LHCN-M2 (cell line): Measurements from ENCODE around the gene RAB11FIP3. TPM values are rescaled to one million over a fixed set of nuclear protein-coding genes. Genes with fewer than 3 reads are reported as not detected.

Experiments
- DNase-seq: peaks from one replicate; pipeline ENCODE4 v3.0.0-alpha.2; 2012; ENCODE audit warnings: low read depth
- total RNA-seq: library from RNA; depleted of rRNA; stranded (reverse); fragments of >200 nt; gene quantifications from 2 replicates; pipeline ENCODE4 v1.2.3, GENCODE V29; 2014

RAB11FIP3 gene
- total RNA-seq, 1 experiment from 2014 or later, result 61.6 TPM

DNA sequence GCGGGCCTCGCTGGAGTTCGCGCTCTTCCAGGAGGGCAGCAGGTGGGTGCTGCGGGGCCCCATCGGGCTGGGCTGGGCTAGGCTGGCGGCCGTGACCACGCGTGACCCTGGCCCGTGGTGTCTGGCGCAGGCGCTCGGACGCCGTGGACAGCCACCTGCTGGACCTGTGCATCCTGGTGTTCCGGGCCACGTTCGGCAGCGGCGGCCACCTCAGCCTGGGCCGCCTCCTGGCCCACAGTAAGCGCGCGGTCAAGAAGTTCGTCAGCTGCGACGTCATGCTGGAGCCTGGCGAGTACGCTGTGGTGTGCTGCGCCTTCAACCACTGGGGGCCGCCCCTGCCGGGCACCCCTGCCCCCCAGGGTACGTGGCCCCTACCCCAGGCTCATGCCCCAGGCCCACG is 126.7 kb downstream of the RAB11FIP3 start:
- no peak for DNase-seq

DNA sequence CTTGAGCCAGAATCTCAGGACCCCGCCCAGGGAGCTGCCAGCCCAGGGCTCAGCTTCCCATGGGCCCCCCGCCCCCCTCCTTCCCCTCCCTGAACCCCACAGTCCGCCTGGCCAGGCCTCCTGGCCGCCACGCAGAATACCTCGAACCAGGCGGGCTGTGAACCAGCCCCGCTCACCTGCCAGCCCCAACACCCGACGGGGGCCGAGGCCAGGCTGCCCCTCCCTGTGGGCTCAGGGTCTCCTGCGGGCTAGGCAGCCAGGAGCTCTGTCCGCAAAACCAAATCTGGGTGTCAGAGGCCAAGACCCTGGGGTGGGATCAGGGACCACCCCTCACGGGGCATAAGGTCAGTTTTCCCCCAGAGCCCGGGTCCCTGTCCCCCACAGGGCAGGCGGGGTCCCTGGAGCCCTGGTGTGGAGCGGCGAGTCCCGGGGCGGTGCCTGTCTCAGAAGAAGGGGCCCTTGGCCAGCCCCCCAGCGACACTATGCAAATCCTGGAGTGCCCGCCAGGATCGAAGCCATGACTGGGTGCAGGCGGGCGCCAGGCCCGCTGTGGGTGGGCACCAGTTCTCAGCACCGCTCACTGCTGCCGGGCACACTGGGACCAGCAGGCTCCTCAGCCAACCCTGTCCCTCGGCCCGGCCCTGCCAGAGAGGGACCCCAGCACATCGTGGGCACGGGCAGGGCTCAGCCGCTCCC is 128.3 kb downstream of the RAB11FIP3 start:
- DNase-seq, result no peak

DNA sequence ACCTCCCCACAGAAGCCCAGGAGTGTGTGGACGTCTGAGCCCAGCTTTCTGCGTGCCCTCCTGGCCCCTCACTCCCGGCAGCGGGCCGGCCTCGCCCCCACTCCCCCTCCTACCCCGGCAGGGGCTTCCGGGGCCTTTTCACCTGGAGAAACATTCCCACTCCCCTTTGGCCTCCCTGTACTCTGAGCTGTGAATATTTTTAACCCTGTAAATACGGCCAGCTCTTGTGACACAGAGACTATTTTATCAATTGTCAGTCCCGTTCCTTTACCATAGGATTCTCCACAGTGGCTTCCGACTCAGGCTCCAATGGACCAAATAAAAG is 128.8 kb downstream of the RAB11FIP3 start:
- DNase-seq, result no peak

DNA sequence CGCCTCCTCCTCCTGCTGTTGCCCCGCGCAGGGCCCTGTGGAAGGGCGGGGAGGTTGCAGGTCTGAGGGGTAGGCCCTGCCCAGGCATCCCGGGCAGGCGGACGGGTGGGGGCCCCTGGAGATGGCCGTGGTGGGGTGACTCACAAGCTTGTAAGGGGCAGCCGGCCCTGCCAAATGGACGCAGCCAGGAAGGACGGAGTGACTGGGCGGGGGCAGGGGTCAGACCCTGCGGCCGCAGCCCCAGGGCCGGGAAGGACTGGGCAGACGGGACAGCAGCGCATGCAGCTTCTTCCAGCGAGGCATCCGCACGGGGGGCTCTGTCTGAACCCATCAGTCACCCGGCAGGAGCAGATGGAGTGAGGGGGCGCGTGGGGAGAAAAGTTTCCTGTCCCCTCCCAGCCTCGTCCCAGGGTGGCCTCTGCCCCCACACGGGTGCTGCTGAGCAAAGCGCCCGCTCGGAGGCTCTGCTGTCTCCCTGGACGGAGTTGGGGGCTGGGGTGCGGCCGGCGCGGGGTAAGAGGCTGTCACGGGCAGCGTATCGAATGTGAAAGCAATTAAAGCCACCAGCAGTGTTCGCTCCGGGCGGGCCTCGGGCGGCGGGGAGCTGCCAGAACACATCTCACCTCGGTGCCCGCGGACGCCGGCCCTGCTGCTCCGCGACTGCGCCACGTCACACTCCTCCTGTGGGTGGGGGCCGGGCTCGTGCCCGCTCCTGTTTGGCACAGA is 129.4 kb downstream of the RAB11FIP3 start:
- DNase-seq, result peak; percentile 74

DNA sequence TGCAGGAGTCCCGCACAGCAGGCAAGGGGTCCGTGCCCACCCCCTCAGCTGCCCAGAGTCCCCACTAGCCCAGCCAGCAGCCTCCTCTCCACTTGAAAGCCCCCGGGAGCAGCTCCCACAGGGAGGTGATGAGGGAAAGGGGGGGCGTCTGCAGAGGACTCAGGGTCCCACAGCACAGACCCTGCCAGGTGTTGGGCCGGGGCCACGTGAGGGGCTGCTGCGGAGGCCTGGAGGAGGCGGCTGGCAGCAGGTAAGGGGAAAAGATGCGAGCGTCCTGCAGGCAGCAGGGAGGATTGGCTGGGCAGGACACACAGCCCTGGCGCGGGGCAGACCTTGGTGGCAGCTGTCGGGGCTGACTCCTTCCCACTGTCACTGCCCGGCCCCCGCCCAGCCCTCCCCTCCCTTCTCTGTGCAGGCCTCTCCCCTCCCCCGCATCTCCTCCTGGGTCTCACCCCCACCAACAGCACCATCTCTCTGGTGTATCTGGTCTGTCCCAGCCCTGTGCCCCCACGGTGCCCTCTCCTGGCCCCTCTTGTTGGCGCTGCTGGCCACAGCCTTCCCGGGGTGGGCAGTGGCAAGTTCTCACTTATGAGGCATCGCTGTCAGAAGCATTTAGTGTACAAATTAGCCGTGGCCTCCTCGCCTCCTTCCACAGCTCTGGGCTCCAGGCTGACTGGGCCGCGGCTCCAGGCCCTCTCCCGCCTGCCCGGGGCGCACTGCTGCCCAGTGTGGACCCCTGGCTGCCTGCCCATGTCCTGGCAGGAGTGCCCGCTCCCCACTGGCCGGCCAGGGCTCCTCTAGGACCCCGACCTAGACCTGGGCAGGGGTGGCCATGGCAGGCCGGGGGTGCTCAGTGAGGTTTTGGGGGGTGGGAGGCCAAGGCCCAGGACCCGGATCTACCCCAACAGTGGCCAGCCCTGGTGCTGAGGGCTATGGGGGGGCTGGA is 130.4 kb downstream of the RAB11FIP3 start:
- DNase-seq, result peak; percentile 13

DNA sequence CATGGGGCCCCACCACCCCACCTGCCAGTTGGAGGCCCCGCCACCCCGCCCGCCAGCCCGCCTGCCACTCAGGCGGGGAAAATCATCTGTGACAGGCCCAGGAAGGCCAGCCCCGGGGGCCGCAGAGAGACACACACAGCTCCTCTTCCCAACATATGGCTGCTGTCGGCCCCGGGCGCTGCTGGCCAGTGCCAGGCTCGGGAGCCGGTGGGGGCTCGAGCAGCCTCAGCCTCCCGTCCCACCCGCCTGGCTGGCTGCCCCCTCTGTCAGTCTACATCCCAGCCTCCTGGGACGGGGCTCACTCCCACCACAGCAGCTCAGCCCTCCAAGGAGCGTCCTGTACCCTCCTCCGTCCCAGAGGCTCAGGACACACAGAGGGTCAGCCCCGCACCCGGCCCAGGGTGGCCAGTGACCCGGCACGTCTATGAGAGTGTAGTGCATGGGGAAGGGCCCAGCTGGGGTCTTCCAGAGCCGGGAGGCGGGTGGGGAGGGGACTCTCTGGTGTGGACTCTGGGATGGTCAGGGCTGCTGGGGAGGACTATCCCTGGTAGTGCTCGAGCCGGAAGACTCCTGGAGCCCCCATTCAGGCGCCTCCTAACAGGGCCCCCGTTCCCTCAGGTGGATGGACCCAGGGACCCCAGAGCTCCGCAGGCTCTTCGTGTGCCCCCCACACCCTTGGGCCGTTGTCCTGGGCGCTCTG is 131.2 kb downstream of the RAB11FIP3 start:
- DNase-seq, result no peak

DNA sequence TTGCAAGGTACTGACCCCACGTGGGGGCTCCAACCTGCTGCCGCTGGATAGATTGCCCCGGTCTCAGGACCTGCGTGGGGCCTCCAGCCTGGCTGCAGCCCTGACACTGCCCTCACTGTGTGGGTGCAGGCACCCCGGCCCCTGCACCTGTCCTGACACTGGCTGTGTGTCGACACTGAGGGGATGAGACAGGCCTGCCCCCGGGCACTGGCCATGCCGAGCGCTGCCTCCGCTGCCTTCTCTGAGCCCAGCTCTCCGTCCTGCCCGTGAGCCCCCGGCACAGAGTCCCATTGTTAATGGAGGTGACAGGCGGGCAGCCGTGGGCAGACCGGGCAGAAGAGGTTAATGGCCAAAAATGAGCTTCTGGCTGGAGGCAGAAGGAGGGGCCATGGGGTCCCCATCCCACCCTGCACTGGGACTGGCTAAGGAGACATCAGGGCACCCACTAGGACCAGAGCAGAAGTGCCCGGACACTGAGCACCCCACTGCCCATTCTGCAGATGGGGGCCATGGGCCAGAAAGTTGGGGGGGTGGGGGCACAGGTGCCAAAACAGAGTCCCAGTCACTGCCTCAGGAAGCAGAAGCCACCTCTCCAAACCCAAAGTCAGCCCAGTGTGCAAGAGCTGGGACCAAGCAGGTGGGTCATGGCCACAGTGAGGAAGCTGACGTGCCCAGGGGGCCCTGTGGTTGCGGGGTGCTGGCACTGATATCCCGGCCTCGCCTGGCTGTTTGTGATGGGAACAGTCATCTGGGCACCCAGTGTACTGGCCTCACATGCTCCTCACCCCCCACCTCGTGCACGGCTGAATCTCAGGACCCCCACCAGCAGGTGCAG is 132.2 kb downstream of the RAB11FIP3 start:
- no peak for DNase-seq

DNA sequence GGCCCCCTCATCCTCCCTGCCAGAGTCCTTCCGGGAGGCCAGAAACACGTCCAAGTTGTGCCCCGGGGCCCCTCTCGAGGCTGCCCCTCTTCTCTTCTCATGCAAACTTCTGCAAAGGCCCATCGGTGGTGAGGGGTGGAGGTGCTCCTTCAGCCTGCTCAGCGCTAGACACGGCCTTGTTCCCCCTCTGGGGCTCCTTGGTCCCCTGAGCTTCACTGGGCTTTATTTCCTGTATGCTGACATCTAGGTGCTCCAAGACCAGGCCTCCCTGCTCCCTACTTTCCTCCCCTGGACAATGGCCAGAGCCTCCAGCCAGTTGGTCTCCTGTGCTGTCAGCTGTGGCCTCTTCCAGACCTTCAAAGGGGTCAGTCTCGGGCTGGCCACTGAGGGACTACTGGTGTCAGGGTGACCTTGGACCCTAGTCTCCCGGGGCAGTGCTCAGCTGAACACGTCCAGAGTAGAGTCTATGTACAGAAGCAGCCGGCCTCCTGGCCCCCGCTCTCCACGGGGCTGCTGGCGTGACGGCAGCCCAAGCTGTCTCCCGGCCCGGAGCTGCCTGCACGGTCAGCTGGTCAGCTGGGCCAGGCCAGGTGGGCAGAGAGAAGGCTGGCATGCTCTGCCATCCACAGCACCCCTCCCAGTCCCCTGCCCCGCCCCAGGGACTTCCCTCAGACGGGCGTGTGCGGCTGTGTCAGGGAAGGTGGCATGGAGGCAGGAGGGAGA is 133.0 kb downstream of the RAB11FIP3 start:
- DNase-seq, result no peak

DNA sequence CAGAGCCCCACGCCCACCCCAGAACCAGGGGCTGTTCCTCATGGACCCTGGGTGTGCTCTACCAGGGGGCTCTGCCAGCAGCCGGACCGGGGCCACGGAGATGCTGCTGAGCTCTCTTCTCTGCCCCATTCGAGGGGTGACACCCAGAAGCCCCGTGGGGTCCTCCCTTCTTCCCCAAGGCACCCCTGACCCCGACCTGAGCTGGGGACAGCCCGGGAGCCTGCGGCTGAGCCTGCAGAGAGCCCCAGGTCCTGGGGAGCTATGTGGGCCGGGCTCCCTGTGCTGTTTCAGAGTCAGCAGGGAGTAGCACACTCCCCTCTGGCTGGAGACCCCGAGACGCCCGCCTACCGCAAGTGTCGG is 133.6 kb downstream of the RAB11FIP3 start:
- no peak for DNase-seq

DNA sequence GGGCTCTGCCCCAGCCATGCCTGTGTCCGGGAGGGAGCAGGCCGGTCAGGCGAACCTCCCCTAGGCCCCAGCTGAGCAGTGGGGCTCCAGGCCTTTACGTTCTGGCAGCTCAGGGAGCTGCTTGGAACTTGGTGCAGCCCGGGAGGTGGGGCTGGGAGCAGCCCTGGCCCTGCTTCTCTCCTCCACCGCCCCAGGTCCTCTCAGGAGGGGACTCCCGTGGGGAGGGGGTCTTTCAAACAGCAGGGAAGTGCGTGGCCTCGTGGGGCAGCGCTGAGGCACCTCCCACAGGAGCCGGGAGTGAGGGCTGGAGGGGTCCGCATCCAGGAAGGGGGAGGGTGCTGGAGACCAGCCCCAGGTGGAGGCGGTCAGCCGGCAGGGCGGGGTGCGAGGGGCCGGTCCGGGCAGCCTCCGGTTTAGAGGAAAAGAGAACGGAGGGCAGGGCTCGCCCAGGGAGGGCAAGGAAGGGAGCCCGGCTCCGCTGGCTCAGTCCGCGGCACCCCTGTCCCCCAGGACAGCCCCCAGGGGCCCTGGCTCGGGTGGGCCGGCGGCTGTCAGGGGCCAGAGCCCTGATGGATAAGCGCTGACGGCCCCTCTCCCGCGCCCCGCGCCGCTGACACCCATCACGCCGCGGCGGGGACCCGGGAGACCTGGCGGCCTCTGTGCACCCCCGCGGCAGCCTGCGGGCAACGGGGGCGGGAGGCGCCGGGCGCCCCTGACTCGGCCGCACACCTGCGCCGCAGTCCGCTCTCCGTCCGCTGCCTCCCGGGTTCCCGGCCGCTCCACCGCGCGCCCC is 134.2 kb downstream of the RAB11FIP3 start:
- DNase-seq, result no peak

DNA sequence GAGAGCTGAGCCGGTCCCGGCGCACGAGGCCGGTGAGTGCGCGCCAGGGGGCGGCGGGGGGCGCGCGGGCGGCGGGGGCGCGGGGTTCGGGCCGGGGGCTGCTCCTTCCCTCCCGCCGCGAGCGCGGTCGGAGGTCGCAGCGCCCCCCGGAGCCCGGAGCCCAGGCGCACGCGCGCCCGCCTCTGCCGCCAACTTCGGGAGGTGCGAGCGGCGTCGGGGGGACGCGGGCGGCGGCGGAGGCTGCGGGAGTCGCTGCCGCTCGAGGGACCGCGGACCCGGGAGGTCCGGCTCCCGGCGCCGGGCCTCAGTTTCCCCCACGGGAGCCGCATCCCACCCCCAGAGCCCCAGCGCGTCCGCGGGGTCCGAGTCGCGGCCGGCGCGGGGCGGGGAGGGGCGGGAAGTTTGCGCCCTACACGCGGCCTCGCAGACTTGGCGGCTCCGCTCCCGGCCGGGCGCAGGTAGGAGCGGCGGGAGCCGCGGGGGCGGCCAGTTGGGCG is 134.8 kb downstream of the RAB11FIP3 start, which contains the start of gene PRR35:
Gene PRR35, plus strand, starts transcription at position 191 of the 497 bp plus-strand sequence. CDS start 2,901 bp downstream, outside the sequence.
- DNase-seq, result no peak

DNA sequence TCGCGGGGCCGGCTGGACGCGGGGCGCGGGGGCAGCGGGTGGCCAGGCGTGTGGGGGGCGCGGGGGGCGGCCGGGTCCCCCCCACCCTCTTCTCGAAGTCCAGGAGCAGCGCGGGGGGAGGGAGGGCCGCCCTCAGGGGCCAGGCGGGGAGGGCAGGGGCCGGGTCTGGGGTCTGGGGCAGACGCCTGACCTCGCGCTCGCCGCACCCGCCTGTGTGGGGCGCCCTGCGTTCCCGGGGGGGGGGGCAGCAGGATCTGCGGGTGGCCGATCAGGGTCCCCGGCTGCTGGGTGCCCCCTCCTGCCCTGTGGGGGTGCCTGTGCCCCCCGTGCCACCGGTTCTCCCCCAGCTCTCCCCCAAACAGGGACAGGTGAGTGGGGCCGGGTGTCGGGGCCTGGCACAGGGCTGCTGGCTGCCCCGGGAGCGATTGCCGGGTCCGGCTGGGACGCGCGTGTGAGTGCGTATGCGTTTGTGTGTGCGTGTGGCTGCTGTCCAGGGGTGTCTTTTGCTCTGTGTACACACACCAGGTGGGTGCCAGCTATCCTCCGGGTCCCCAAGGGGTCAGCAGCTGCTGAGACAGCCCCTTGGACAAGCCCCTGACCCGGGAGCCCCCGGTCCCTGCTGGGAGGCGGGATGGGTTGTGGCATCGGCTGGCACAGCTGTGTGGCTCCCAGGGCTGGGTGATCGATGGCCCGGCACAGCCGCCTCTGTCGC is 135.4 kb downstream of the RAB11FIP3 start:
- no peak for DNase-seq

DNA sequence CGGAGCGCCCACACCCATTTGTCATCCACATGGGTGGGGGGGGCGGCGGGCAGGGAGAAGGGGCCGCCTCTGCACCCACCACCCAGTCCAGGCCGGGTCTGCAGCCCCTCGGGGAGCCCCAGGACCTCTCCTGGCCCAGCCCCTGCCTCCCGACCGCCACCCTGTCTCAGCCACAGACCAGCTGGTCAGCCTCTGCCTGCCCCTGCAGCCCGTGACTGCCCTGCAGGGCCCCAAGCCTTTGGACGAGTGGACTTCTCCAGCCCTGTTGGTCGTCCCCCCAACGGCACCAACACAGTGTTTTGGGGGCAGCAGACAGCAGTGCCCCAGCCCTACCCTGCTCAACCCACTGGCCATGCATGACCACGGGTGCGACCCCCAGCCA is 136.0 kb downstream of the RAB11FIP3 start:
- DNase-seq, result no peak

DNA sequence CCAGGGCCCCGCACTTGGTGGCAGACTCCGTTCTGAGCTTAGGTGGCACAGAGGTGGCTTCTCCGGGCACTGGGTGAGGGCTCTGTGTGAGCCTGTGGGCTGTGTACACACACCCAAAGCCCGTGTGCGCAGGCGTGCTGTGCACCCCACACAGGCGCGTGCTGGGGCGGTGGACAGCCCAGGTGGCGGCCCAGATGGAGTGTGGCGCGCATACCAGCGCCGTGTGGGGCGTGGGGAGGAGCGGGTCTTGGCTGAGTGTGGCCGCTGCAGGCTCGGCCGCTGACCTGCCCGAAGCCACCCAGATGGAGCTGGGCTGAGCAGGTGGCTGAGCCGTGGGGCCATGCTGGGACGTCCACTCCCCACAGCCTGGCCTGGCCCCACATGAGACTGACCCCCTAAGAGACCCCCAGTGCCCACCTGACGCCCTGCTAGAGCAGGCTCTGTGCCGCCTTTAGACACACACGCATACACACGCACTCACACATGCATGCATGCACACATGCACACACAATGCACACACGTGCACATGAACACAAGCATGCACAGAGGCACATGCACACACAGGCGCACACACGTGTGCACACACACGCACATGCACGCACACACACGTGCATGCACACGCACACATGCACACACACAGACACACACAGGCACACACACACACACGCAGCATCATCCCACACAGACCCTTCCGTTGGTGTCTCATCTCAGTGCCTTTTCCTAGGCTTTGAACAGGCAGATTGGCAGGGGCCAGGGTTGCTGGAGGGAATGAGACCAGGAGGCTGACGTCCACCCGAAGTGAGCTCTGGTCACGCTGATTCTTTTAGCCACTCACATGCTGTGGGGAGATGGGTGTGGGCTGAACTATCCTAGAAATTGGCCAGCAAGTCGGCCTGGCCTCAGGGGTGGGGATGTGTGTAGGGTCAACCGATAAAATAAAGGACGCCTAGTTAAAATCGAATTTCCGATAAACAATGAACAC is 136.8 kb downstream of the RAB11FIP3 start:
- no peak for DNase-seq

DNA sequence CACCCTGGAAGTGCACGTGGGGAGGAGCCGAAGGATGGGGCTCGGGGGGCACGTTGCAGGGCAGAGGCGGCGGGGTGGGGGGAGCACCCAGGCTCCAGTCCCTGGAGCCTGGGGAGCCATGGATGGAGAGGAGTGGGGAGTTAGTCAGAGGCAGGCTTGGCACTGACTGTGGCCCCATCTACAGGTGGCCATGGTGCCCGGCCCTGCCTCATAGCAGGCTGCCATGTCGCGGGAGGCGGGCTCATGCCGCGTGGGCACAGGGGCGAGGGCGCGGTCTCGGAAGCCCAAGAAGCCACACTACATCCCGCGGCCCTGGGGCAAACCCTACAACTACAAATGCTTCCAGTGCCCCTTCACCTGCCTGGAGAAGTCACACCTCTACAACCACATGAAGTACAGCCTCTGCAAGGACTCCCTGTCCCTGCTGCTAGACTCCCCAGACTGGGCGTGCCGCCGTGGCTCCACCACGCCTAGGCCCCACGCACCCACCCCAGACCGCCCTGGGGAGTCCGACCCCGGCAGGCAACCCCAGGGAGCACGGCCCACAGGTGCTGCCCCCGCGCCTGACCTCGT is 137.7 kb downstream of the RAB11FIP3 start:
- no peak for DNase-seq

DNA sequence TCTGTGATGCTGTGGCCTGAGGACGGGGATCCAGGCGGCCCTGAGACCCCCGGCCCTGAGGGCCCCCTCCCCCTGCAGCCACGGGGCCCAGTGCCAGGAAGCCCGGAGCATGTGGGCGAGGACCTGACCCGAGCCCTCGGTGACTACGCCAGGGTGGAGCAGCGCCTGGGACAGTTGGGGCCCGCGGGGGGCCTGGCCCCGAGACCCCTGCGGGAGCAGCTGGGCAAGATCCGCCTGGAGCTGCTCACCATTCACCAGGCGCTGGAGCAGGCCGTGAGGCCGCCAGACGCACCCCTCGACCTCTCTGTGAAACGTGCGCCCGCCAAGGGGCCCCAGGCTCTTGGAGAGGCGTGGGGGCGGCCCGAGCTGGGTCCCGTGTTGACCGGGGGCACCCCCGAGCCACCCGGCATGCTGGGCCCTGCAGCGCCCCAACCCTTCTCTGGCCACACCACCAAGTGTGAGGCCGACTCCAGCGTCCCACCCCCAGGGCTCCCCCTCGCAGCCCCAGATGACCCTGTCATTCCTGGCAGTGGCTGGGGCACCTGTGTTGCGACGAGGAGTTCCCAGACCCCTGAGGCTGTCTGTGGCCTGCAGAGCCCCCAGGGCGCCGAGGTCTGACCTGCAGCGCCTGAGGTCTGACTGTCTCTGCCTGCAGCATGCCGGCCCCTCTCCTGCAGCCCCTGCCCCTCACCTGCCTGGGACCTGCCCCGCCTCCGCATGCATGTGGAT is 139.4 kb downstream of the RAB11FIP3 start:
- DNase-seq, result no peak
